ENCODE measurements around the gene GUCY1A1. TPM values are rescaled to one million over a fixed set of nuclear protein-coding genes. Genes with fewer than 3 reads are reported as not detected.

GUCY1A1 gene
- total RNA-seq, result 10 to 100 TPM in 1 of 2 donors, 1 to 10 TPM in 1; 2.0 to 14.7 TPM

- peak; percentile 18 for DNase-seq
- intact Hi-C loops (cut with DNase I), result no loop called here
- H3K27ac ChIP-seq, result peak within 1 kb of the TSS; percentile 75
- TF ChIP-seq, protein P1, sequence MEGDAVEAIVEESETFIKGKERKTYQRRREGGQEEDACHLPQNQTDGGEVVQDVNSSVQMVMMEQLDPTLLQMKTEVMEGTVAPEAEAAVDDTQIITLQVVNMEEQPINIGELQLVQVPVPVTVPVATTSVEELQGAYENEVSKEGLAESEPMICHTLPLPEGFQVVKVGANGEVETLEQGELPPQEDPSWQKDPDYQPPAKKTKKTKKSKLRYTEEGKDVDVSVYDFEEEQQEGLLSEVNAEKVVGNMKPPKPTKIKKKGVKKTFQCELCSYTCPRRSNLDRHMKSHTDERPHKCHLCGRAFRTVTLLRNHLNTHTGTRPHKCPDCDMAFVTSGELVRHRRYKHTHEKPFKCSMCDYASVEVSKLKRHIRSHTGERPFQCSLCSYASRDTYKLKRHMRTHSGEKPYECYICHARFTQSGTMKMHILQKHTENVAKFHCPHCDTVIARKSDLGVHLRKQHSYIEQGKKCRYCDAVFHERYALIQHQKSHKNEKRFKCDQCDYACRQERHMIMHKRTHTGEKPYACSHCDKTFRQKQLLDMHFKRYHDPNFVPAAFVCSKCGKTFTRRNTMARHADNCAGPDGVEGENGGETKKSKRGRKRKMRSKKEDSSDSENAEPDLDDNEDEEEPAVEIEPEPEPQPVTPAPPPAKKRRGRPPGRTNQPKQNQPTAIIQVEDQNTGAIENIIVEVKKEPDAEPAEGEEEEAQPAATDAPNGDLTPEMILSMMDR (IDR thresholded peaks at IDR 0.05), result no peak
- peak within 1 kb of the TSS; percentile 60 to 68 for H3K9ac ChIP-seq (ENCODE audit: low read depth in 2 of 2, low read length in 2 of 2)
- no peaks in the 10 kb centered on the region for H3K36me3 ChIP-seq
- no peaks in the 10 kb centered on the region for H3K9me3 ChIP-seq
- no peaks in the 10 kb centered on the region for H3K27me3 ChIP-seq
- H3K4me3 ChIP-seq, result peak within 1 kb of the TSS; percentile 42
- H3K4me1 ChIP-seq, result no peaks in the 10 kb centered on the region
Observed at GRCh38 chr4:155666344-155667221, at the start of gene GUCY1A1. TSS of gene GUCY1A1 (plus strand) at chr4:155666848. CDS start at chr4:155696868, 30,020 bp downstream.

- Histone ChIP-seq H3K27me3 (no peaks in the 10 kb centered on the region), H3K9ac (ENCODE audit: low read depth in 2 of 2, low read length in 2 of 2) (no peak overlapping the region), H3K4me1 (no peaks in the 10 kb centered on the region), H3K9me3 (no peaks in the 10 kb centered on the region), H3K36me3 (no peaks in the 10 kb centered on the region), H3K27ac (no peak overlapping the region), H3K4me3 (no peak overlapping the region)
- intact Hi-C loops (cut with DNase I), result no loop called here
- DNase-seq, result no peak
- TF ChIP-seq, protein P1 (IDR thresholded peaks at IDR 0.05), result no peak
Observed at GRCh38 chr4:155617296-155617695, 49.4 kb upstream of the GUCY1A1 start.

DNA sequence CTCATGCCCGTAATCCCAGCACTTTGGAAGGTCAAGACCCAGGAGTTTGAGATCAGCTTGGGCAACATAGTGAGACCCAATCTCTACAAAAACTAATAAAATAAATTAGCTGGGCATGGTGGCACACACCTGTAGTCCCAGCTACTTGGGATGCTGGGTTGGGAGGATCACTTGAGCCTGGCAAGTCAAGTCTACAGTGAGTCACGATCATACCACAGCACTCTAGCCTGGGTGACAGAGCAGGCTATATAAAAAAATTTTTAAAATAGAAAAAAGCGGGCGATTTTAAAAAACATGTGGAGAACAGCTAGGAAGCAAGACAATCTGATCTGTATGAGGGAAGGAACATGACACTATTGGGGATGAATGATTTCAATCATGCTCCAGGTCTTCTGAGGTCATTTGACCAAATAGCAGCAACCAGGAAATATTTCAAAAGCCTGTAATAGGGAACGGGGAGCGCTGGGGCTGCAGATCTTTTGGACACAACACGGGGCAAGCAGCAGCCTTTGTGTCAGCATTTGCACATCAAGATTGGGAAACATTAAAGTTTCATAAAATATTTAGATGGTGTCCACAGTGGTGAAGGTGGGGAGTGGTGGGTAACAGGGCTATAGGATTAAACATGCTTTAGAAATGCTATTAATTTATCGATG, 48.3 kb upstream of the GUCY1A1 start:
- DNase-seq, result no peak
- Histone ChIP-seq H3K4me1 (no peaks in the 10 kb centered on the region), H3K27me3 (no peaks in the 10 kb centered on the region), H3K4me3 (no peak overlapping the region), H3K27ac (no peak overlapping the region), H3K9me3 (no peaks in the 10 kb centered on the region), H3K36me3 (no peaks in the 10 kb centered on the region), H3K9ac (ENCODE audit: low read depth in 2 of 2, low read length in 2 of 2) (no peak overlapping the region)
- intact Hi-C loops (cut with DNase I), result no loop called here
- TF ChIP-seq, protein P1 (IDR thresholded peaks at IDR 0.05), result no peak

DNA sequence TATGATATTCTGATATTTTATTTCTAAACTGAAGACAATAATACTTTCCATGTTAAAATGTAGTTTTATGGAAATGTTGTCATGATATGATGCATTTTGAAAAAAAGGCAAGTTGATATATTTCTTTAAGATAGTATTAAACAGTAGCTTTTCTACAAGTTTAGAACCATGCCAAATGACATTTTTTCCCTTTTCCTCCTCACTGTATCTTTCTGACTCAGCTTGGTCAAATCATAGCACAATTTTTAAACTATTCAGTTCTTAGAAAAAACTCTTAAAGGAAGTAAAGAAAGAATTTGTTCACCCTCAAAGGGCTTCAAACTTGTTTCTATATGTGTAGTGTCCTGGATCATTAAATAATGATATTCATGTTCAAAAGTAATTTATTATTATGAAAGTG, 46.0 kb upstream of the GUCY1A1 start:
- intact Hi-C loops (cut with DNase I), result no loop called here
- TF ChIP-seq, protein P1 (IDR thresholded peaks at IDR 0.05), result no peak
- no peaks in the 10 kb centered on the region for H3K9me3 ChIP-seq
- no peak for DNase-seq
- H3K9ac ChIP-seq (ENCODE audit: low read depth in 2 of 2, low read length in 2 of 2), result no peak overlapping the region
- H3K36me3 ChIP-seq, result no peaks in the 10 kb centered on the region
- no peak overlapping the region for H3K27ac ChIP-seq
- H3K4me1 ChIP-seq, result no peaks in the 10 kb centered on the region
- H3K27me3 ChIP-seq, result no peaks in the 10 kb centered on the region
- no peak overlapping the region for H3K4me3 ChIP-seq

DNA sequence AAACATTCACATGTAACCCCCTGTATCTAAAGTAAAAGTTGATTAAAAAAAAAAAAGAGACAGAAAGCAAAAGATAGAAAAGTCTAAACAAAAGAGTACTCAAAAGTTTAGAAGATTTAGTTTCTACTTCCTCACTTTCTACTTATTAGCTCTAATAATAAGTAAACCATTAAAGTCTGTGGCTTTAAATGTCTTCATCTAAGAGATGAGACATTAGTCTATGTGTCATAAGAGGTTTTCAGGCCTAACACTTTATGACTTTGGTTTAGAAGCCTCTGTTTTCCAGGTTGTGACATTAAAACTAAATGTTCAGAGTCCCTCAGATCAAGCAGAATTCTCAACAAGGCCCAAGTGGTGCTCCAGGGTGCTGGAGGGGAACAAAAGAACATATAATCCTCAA, 42.2 kb upstream of the GUCY1A1 start:
- Histone ChIP-seq H3K9me3 (no peaks in the 10 kb centered on the region), H3K4me1 (no peaks in the 10 kb centered on the region), H3K36me3 (no peaks in the 10 kb centered on the region), H3K27me3 (no peaks in the 10 kb centered on the region), H3K9ac (ENCODE audit: low read depth in 2 of 2, low read length in 2 of 2) (no peak overlapping the region), H3K27ac (no peak overlapping the region), H3K4me3 (no peak overlapping the region)
- intact Hi-C loops (cut with DNase I), result no loop called here
- TF ChIP-seq, protein P1 (IDR thresholded peaks at IDR 0.05), result no peak
- no peak for DNase-seq
